ENCODE data around the gene USP37.

The USP37 gene

DNA sequence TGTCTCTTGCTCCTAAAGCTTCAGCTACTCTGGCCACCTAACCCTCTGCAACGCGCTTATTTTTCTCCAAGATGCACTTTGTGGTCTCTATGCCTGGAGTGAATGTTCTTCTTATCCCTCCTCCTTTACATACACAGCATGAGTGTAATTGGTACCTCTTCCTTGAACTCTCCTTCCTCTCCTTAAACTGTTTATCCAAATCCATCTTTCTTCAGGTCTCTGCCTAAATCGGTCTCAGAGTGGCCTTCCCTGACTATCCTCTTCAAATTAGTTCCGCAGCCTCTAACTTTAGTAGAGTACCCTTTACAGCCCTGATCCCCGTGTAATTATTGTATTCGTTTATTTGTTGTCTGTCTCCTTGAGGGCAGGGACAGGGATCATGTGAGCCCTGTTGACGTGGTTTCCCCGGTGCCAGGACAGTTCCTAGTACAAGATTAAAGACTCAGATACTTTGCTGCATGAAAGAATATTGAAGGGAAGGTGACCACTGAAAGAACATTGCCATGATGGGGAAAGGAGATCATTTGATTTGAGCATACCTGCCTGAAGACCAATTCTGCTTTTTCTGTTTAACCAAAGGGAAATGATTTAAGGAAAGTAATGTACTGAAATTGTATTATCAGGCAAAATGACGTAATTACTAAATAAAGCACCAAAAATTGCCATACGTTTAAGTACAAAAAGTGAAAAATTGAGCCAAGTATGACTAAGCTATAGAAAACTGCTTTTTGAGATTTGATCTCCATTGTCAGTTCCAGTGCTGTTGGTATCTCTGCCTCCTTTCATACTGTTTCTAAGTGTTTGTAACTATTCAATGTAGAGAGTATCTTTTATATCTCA lies 1.7 kb upstream of the USP37 start:
- FAIRE-seq (no peak), DNase-seq (ENCODE audit: insufficient read length, low spot score) (no peak)
- TF ChIP-seq, protein P1, sequence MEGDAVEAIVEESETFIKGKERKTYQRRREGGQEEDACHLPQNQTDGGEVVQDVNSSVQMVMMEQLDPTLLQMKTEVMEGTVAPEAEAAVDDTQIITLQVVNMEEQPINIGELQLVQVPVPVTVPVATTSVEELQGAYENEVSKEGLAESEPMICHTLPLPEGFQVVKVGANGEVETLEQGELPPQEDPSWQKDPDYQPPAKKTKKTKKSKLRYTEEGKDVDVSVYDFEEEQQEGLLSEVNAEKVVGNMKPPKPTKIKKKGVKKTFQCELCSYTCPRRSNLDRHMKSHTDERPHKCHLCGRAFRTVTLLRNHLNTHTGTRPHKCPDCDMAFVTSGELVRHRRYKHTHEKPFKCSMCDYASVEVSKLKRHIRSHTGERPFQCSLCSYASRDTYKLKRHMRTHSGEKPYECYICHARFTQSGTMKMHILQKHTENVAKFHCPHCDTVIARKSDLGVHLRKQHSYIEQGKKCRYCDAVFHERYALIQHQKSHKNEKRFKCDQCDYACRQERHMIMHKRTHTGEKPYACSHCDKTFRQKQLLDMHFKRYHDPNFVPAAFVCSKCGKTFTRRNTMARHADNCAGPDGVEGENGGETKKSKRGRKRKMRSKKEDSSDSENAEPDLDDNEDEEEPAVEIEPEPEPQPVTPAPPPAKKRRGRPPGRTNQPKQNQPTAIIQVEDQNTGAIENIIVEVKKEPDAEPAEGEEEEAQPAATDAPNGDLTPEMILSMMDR (IDR thresholded peaks at IDR 0.05; ENCODE audit: insufficient read depth, missing control alignments): no peak

DNA sequence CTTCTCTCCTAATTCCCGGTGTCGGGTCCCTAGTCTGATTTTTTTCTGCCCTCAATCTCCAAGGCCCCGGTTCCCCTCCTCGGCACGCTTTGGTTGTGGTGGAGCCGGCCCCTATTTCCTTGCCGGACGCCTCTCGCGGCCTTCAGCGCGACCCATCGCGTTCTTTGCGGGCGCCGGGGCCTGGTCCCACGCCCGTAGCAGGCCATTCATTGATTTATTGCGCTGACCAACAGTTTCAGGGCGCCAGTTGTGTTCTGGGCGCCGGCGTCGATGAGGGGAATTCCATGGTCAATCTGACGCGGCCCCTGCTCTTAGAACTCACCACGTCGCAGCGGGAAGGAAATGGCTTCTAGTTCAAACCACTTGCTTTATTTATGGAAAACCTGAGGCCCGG lies 884 bp upstream of the USP37 start:
- DNase-seq (ENCODE audit: insufficient read length, low spot score) (no peak), FAIRE-seq (no peak)
- TF ChIP-seq, protein P1 (IDR thresholded peaks at IDR 0.05; ENCODE audit: insufficient read depth, missing control alignments): no peak

DNA sequence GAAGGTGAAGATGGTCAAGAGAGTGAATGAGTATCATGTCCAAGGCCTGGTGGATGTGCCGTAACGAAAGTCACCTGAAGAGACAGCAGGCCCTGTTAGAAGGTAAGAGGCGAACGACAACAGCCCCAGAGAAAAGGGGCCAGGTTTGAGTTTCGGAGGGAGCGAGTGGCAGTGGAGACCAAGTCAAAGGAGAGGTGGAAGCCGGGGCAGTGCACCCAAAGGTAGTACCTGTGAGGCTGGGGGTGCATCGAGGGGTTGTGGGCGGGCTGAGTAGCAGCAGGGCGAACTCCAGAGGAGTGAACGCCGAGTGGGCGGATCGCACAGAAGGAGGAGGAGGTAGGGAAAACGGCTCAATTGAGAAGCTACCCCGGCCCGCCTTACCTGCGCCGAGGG lies 358 bp downstream of the USP37 start:
- TF ChIP-seq, protein P1 (IDR thresholded peaks at IDR 0.05; ENCODE audit: insufficient read depth, missing control alignments): no peak
- FAIRE-seq (no peak), DNase-seq (ENCODE audit: insufficient read length, low spot score) (no peak)

DNA sequence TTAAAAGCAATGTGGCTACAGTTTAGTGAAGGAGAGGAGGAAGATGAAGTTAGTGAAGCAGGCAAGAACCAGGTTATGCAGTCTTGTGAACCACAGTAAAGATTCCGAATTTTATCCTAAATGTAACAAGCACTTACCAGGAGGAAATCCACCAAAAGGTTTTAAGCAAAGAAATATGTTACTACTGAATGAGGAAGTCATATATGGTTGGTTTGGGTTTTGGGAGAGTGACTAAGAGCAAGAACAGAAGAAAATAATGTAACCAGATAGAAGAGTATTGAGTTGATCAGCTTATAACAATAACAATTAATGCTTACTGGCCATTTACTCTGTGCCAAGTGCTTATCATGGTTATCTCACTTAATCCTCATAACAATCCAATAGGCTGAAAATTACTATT lies 1.9 kb downstream of the USP37 start:
- DNase-seq (ENCODE audit: insufficient read length, low spot score) (no peak), FAIRE-seq (no peak)
- TF ChIP-seq, protein P1 (IDR thresholded peaks at IDR 0.05; ENCODE audit: insufficient read depth, missing control alignments): no peak

DNA sequence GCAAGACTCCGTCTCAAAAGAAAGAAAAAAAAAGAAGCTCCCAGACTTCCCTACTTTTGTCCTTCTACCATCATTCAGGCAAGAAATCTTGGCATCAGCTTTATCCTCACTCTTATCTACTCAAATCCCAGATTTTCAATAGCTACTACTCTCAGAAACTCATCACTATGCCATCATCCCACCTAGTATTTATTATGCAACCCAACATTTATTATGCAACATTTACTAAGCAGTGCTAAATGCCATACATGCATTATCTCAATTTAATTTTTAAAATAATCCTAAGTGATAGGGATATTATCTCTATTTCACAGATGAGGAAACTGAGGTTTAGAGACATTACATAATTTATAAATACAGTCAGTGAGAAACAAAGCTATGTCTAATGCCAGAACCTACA lies 4.1 kb downstream of the USP37 start:
- TF ChIP-seq, protein P1 (IDR thresholded peaks at IDR 0.05; ENCODE audit: insufficient read depth, missing control alignments): no peak
- DNase-seq (ENCODE audit: insufficient read length, low spot score): no peak
- no peak for FAIRE-seq

DNA sequence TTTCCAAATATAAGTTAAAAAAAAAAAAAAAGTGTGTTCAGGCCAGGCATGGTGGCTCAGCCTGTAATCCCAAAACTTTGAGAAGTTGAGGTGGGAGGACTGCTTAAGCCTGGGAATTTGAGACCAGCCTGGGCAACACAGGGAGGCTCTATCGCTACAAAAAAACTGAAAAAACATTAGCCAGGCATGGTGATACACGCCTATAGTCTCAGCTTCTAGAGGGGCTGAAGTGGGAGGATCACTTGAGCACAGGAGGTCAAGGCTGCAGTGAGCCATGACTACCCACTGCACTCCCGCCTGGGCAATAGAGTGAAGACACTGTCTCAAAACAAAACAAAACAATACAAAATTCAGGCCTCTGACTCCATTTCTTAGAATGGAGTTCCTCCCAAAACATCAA lies 9.2 kb downstream of the USP37 start:
- FAIRE-seq: no peak
- no peak for DNase-seq (ENCODE audit: insufficient read length, low spot score)
- TF ChIP-seq, protein P1 (IDR thresholded peaks at IDR 0.05; ENCODE audit: insufficient read depth, missing control alignments): no peak

DNA sequence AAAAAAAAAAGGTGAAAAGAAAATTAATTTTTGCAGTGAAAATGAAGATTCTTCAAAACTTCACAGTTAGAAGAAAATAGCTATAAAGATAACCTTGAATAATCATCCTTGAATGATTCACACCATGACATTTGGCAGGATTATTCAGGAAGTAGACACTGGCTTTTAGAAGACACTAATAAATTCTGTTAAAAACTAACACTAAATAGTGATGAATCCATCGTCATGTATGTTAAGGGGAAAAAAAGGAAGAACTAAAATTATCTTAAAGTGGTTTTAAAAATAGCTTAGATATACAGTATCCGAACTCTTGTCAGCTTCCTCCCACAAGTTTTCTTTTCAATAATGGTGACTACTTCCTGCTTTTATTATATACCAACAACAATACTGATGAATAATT lies 10.2 kb downstream of the USP37 start:
- TF ChIP-seq, protein P1 (IDR thresholded peaks at IDR 0.05; ENCODE audit: insufficient read depth, missing control alignments): no peak
- no peak for FAIRE-seq
- DNase-seq (ENCODE audit: insufficient read length, low spot score): no peak

Measured in D721Med (cell line).